HG03571 (cell line): ENCODE measurements around the gene SHISA3.

Source experiments
- ATAC-seq: cut with Tn5 transposase; IDR thresholded peaks from one replicate; pipeline ENCODE4 v1.9.1; 2021; ENCODE audit not compliant: unreplicated experiment

SHISA3 gene

GRCh38 chr4:42391355-42391664, 6.0 kb upstream of the SHISA3 start:
- ATAC-seq = no peak

- no peak for ATAC-seq
Measured at GRCh38 chr4:42391981-42392380, 5.3 kb upstream of the SHISA3 start.

DNA sequence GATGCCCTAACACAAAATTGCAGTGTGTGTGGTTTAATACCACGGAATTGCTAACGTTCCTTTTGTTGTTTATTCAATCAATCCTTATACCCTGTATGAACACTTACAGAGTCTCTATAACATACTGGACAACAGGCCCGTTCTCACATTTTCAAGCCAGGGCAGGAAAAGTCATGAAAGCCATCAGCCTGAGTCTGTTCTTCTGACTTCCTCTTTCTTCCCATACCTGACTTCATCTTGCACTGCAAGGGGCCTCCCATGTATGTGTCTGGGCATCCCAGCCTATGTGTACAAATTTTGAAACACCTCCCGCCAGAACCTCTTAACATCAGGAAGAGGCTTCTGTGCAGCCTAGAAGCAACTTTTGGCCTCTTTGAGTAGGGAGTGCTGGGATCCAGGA, 4.9 kb upstream of the SHISA3 start:
- no peak for ATAC-seq

- no peak for ATAC-seq
Measured at GRCh38 chr4:42395595-42395994, 1.7 kb upstream of the SHISA3 start.

GRCh38 chr4:42396361-42396751, 932 bp upstream of the SHISA3 start:
- ATAC-seq = no peak

DNA sequence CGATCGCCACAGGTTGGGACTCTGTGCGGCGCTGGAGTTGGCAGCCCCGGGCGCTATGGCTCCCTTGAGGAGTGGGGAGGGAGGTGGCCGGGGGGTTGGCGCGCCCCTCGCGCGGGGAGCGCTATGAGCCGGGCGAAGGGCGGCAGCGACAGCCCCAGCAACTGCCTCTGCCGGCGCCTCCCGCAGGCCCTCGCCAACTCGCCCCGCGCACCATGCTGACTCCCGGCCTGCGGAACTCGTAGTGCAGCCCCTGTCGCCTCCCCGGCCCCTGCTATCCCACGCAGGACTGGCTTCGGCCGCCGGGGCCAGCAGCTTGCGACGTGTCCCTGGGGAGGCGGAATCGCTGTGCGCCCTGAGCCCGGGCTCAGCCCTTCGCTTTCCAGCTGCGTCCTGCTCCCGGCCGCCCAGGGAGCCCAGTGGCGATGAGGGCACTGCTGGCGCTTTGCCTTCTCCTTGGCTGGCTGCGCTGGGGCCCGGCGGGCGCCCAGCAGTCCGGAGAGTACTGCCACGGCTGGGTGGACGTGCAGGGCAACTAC, 415 bp downstream of the SHISA3 start:
- ATAC-seq = peak; percentile 37

DNA sequence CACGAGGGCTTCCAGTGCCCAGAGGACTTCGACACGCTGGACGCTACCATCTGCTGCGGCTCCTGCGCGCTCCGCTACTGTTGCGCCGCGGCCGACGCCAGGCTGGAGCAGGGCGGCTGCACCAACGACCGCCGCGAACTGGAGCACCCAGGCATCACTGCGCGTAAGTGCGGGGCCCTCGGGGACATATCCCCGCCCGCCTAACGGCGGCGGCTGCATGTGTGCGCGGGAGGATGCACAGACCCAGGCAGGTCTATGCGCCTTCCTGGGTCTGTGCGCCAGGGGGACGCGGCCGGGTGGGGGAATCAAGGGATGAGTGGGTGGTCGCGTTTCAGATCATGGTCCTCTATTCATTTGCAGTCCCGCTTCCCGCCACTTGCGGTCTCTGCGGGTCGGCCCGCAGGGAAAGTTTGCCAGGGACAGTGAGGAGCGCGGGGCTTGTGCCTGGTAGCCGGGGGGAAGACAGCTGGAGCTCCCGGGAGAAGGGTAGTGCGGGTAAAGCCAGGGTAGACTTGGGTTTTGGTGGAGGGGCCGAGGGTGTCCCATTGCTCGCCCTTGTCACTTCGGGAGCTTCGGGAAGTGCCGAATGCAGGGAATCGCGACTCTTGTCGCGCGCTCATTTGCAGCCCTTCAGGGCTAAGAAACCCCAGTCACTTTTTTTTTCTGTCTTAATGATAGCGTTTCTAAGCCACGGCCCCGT, 1.0 kb downstream of the SHISA3 start:
- ATAC-seq = peak; percentile 43

GRCh38 chr4:42398871-42399331, 1.6 kb downstream of the SHISA3 start:
- no peak for ATAC-seq

GRCh38 chr4:42399393-42399792, 2.1 kb downstream of the SHISA3 start:
- ATAC-seq = no peak

GRCh38 chr4:42401171-42401570, 3.9 kb downstream of the SHISA3 start:
- ATAC-seq = no peak

DNA sequence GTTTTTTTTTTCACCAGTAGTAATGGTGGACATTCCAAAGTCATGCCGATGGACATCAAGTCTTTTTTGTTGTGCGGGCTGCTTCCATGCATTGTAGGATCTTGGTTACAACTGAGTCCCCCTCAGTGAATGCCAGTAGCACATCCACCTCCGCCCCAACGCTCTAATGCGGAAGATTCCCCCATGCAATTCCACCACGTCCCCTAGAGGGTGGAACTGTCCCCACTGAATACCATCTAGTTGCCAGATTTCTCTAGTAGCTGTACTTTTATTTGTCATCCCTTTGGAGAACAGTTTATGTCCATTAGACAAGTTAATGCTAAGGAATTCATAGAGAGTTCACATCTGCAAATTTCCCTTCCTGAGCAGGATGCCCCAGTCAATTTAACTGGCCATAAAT, 6.7 kb downstream of the SHISA3 start:
- no peak for ATAC-seq

DNA sequence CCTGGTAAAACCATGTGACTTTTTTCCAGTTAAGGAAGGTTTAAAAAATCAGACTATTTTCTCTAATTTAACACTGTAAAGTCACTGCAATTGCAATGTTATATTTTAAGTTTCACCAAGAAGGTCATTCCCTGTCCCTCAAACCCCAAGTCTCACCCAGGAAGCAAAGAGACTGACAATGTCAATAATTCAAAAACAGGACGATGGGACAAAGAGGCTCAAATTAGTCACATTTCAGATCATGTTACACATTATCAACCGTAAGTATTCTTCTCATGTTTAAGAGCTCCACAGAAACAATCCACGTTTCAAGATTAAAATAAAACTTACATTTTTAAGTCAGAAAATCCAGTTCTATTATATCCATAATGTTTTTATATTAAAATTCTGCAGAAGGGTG, 13.2 kb downstream of the SHISA3 start:
- no peak for ATAC-seq

DNA sequence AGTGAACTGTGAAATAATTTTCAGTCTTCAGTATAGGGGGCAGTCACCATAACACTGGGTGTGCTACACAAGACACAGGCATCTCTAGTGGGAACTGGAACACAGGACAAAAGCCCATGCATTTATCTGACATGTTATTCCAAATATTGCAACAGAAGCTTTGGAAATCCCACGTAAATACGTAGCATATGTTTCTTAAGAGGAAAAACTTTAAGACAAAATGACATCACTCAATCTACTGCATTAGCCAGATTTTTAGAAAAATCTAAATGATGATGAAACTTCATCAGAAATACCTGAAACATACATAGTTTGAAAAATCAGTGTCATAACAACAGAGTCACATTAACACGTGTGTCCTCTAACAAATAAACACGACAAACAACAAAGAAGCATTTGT, 14.5 kb downstream of the SHISA3 start:
- ATAC-seq = no peak

- no peak for ATAC-seq
Measured at GRCh38 chr4:42412251-42412650, 15.0 kb downstream of the SHISA3 start.

GRCh38 chr4:42415281-42415680, 18.0 kb downstream of the SHISA3 start:
- no peak for ATAC-seq

- ATAC-seq = no peak
Measured at GRCh38 chr4:42416017-42416416, 18.7 kb downstream of the SHISA3 start.

- no peak for ATAC-seq
Measured at GRCh38 chr4:42417550-42417949, 20.3 kb downstream of the SHISA3 start.

DNA sequence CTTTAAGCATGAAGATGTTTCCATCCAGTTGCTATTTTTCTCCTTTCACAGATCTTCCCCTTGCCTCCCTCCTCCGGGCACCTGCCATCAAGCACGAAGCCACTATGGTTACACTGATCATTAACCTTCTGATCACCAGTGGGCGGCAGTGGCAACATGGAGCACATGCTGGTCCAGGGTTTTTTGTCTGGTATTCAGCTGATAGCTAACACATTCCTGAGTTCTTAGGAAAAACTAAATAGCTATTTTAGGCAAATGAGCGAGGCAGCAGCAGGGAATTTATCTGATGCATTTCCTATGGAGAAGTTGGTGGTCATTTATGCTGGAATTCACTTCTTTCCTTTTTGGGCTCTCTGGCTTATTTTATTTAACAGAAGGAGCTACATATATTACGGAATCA, 22.9 kb downstream of the SHISA3 start:
- no peak for ATAC-seq

DNA sequence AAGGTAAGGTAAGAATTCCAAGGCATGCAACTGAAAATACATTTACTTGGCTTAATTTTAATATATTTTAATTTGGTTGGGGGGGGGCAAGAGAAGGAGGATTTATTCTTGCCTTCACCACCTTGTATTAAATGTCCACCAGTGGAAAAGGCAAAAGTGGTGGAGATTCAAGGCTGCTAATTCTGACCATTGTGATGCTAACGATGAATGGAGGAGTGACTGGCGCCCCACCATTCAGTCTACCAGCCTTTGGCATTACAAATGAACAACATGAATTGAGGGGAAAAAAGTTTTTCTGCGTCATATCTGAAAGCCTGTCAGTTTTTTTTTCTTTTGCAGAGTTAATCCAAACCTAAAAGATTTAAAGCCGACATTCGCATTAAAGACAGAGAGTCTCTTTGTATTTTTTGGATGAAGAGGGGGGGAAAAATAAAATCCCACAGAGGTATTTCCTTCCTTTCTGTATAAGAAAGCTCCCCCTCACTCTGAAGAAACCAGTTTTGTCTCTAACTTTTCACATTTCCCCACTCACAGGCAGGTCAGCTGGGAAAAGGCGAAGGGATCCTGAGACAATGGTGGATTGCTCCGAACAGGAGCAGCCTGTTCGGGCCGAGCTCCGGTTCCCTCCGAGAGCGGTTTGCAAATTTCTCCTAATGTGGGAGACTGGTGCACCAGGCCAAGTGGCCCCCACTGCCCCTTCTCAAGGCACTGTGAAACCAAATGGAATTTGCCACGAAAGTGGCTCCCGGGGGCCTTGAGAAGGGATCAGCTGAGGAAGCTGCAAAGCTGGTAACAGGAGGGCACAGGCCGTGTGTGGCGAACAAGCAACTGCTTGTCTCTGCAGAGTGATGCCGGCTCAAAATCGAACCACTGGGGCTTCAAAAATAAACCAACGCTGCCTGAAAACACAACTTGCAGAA, 28.1 kb downstream of the SHISA3 start:
- no peak for ATAC-seq

- no peak for ATAC-seq
Measured at GRCh38 chr4:42428036-42428435, 30.7 kb downstream of the SHISA3 start.

GRCh38 chr4:42436928-42437565, 39.8 kb downstream of the SHISA3 start:
- ATAC-seq = no peak

- no peak for ATAC-seq
Measured at GRCh38 chr4:42440083-42440482, 42.8 kb downstream of the SHISA3 start.
